Glomerular visceral epithelial cell (primary cell): Measurements from ENCODE around the gene FAM170B.

Source experiments
- DNase-seq: peaks from one replicate; pipeline ENCODE4 v3.0.0-alpha.2; 2016; ENCODE audit errors: extremely low spot score

Gene FAM170B

GRCh38 chr10:49152037-49152436 is 18.2 kb upstream of the FAM170B start:
- no peak for DNase-seq

GRCh38 chr10:49151481-49151880 is 17.7 kb upstream of the FAM170B start:
- DNase-seq = no peak

GRCh38 chr10:49151025-49151445 is 17.2 kb upstream of the FAM170B start:
- DNase-seq = no peak

DNA sequence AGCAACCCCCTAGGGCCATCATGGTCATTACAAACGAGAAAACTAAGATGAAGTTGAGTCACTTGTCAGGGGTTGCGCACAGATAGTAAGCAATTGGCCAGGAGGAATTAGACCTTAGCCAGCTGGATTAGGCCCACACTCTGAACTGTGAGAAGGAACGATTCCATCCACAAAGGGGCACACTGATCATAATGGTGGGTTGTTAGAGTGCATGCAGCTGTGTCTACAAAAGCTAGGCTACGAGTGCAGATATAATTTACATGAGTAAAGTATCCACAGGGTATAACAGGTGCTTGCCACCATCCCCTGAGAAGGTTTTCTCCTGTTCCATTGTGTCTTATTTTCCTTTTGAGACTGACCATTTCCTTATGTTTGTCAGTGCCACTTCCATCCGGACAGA is 16.6 kb upstream of the FAM170B start:
- DNase-seq = no peak

DNA sequence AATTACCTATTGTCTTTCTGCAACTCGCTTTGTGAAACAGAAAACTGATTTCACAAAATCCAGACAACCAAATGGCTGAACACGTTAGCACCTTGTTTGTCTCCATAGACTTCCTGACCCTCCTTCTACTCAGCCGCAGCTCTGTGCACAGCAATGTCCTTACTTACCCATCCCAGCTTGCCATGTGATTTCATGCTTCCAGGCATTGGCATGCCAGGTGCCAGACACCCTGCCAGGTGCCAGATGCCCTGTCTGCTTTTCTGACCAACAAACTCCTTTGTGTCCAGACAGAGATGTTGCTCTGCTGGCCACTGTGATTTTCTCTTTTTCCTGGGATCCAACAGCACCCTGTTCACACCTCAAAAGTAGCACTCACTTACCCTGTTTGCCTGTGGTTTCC is 16.1 kb upstream of the FAM170B start:
- DNase-seq = no peak

- DNase-seq = no peak
Observed at GRCh38 chr10:49144058-49144720, 10.4 kb upstream of the FAM170B start.

DNA sequence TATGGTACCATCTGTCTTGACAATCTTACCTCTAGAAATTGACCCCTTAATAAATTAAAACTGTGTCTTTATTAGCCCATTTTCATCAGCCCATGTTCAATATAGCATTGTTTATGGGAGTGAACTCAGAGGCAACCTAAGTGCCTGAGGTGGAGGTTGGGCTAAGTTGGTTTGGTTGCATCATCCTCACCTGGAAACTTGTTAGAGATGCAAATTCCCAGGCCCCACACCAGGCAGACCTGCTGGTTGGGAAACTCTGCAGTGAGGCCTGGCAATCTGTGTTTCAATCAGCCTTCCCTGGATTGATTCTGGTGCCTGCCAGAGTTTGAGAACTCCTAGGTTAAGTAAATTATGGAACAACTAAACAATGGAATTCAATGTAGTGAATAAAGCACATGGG is 9.4 kb upstream of the FAM170B start:
- DNase-seq = no peak

DNA sequence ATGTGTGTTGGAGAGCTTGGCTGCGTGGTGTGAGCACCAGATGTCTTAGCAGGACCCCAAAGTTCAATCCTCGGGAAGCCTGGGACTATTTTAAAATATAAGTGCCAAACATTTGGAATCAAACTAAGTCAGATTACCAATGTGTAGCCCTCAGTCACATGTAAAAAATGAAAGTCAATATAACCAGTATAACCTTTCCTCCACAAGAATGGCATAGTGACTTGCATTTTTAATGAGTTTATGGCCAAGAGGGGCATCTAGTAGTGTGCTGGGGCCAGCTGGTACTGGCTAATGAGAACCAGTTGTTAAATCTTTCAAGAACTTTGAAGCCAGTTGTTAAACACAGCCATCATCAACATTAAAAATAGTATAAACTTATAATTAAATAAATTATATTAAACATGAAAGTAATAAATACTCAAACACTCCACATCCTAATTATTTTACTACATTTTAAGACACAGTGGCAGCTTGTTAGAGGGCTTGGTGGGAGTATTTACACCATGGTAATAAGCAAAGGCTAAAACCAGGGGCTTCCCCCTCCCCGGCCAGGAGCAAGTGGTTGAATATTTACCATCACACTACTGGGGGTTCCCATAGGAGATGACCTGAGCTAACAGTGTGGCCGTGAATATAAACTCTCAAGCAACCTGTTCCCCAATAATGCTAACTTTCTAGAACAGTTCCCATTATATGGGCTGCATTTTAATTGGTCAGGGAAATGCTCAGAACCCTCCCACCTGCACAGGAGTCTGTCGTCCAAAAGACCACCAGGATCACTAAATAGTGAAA is 7.9 kb upstream of the FAM170B start:
- no peak for DNase-seq

DNA sequence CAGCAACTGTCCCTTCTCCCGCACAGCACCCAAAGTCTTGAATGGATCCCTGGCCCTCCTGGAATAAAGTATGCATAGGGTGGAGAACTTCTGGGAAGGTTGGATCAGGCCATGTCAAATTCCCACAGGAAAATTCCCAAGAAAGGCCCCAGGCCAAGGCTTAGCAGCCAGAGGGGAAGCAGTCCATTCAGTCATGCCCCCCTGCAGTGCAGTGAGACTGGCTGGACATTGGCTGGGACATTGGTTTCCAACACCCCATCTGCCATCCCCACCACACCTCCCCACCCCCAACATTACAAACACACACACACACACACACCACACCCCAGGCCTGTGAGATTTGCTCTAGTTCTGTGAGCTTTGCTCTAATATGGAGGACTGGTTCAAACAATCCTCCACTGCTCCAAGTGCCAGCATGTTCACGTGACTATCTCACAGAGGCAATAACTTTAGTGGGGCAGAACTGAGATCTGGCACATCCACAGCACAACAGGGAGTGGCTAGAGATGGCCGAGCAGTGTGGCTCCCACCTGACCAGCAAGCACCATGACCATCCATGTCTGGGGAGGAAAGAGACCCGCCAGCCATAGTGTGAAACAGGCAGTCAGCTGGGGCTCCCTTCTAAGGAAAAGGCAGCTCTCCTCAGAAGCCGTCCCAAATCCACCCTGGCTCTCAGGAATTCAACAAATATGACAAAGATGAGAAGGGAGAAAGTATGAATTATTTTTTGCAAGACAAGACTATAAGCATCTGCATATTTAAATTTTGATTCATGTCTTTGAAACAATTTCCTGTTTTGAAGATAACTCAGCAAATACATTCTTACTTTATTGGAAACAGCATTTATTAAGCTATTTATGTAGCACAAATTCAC is 6.7 kb upstream of the FAM170B start:
- peak; percentile 43 for DNase-seq

GRCh38 chr10:49139846-49140195 is 6.0 kb upstream of the FAM170B start:
- peak; percentile 95 for DNase-seq

- peak; percentile 79 for DNase-seq
Observed at GRCh38 chr10:49139028-49139845, 5.4 kb upstream of the FAM170B start.

- peak; percentile 23 for DNase-seq
Observed at GRCh38 chr10:49138361-49138891, 4.6 kb upstream of the FAM170B start.

DNA sequence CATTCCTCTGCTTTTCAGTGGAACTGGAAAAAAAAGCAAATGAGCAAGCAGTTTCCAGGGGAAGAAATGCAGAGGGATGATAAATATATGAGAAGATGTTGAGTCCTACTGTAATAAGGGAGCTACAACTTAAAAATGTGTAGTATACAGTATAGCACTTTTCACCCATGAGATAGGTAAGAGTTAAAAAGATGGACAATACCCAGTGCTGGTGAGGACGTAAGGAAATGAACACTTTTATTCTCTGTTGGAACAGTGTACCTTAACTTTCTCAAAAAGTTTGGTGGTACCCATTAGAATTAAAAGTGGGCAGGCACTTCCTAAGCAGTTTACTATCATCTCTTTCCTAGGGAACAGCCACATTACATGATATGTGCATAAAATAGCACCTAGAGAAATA is 2.7 kb upstream of the FAM170B start:
- no peak for DNase-seq

DNA sequence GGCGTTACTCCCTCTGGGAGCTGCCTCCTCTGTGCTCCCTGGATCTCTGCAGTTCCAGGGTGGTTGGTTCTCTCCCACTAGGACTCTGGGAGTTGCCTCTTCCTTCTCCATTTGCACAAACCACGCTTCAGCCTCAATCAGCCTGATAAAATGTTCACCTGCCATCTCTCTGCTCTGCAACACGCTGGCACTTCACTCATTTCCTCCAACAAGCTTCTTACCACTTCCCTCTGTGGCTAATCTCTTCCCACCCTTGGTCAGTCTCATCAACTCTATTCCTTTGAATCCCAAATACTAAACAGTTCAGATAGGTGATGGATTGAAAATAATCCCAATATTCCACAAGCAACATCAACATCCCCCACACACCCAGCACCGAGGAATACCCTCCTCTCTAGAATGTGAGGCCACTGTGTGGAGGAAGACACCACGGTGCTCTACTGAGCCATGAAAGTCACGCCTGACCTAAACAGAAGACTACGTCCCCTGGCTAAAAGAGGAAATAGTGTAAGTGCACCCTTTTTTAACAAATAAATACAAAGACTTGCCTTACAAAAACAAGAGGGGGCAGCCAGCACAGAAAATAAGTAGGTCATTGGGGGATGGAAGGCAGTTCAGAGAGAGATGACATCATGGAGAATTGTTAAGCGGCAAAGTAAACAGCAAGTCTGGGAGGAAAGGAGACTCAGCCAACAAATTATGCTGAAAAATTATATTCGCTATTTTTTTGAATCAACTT is 1.9 kb upstream of the FAM170B start:
- DNase-seq = no peak

GRCh38 chr10:49134327-49134726 is 506 bp upstream of the FAM170B start:
- no peak for DNase-seq

DNA sequence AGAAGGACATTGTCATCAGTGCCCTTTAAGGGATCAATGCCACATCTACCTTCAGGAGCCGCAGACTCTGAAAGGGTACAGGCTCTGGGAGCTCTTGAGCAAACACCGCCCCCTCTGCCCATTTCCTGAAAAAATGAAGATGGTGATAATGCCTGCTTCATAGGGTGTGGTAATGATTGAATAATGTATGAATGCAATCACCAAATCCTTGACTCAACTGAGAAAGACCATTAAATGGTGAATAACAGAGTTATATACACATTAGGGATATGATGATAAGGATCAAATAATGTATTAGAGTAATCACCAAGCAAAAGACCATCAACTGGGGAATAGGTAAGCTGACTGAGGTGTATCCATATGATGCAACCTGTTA is 1.5 kb downstream of the FAM170B start:
- DNase-seq = no peak

DNA sequence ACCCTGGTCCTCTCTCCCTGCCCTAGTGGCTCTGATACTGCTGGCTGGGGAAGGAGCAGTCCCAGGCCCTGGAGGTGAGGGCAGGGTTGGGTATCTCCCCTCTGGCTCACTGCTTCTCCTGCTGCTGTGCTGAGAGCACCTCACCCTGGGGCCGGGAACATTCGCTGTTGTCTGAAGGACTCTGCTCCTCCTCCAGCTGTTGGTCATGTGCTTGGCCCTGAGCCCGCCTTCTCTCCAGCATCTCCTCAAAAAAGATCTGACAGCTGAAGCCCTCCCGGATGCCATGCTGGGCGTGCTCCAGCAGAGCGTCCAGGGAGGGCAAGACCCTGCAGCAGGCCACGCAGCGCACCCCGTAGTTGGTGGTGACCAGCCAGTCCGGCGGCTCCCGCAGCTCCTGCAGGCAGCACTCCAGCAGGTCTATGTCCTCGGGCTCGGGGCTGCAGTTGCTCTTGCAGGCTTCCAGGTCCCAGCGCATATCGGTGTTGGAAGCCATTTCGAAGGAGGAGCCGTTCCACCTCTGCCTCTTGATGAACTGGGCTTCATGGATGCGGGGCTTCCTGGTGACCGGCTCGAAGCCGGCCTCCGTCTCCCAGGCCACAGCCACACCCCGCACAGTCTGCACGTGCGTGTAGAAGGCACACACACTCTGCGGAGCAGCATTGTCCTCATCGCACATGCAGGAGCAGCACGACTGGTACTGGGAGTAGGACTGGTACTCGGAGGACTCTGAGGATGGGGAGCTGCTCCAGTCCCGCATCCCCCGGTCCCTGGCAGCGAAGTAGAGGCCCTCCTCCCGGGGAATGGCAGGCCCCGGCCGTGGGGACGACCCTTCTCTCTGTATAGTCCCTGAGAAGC is 2.1 kb downstream of the FAM170B start:
- no peak for DNase-seq

DNA sequence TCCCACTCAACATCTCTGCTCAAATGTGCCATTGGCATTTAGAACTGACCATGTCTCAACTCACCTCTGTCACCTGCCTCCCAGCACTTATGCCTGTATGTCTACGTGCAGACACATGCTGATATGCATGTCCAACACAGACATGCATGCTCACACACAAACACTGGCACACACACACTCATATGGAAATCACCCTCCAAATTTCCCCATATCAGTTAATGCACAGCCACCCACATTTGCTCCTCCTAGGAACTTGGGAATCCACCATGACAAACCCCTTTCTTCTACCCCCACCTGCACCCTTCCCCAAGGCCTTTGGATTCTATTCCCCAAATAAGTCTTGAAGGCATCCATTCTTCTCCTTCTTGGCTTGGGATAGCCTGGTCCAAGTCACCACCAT is 4.4 kb downstream of the FAM170B start:
- DNase-seq = no peak

- no peak for DNase-seq
Observed at GRCh38 chr10:49128854-49129253, 5.0 kb downstream of the FAM170B start.
